SJCRH30 (cell line): ENCODE results near the gene CA7. TPM values are rescaled to one million over a fixed set of nuclear protein-coding genes. Genes with fewer than 3 reads are reported as not detected.

Experiments used
- DNase-seq, 2 experiments: peaks; one replicate each; pipeline ENCODE4 v3.0.0-alpha.2; 2015 to 2020
- H3K27ac ChIP-seq: fragments of 250-450 bp; sonication (Bioruptor Pico); 2 replicates; pipeline ENCODE4 v1.5.1; 2020; ENCODE audit warnings: mild to moderate bottlenecking, moderate library complexity
- H3K27me3 ChIP-seq: fragments of 250-450 bp; sonication (Bioruptor Pico); 2 replicates; pipeline ENCODE4 v1.5.1; 2020; ENCODE audit warnings: mild to moderate bottlenecking, moderate library complexity
- H3K36me3 ChIP-seq: fragments of 250-450 bp; sonication (Bioruptor Pico); 2 replicates; pipeline ENCODE4 v1.5.1; 2020; ENCODE audit warnings: mild to moderate bottlenecking, moderate library complexity
- H3K4me1 ChIP-seq: fragments of 250-450 bp; sonication (Bioruptor Pico); 2 replicates; pipeline ENCODE4 v1.5.1; 2020; ENCODE audit warnings: mild to moderate bottlenecking, moderate library complexity
- H3K4me3 ChIP-seq: fragments of 250-450 bp; sonication (Bioruptor Pico); 2 replicates; pipeline ENCODE4 v1.5.1; 2020; ENCODE audit warnings: mild to moderate bottlenecking, moderate library complexity
- H3K9me3 ChIP-seq: fragments of 250-450 bp; sonication (Bioruptor Pico); replicated peaks from 2 replicates; pipeline ENCODE4 v1.5.1; 2020; ENCODE audit warnings: mild to moderate bottlenecking, moderate library complexity
- total RNA-seq: library from RNA; depleted of rRNA; stranded (reverse); fragments of >200 nt; shearing (Covaris generic); gene quantifications from 2 replicates; pipeline ENCODE4 v1.2.3, GENCODE V29; 2014; rRNA removed

CA7 gene
- total RNA-seq, 1 experiment from 2014 or later, result not detected

DNA sequence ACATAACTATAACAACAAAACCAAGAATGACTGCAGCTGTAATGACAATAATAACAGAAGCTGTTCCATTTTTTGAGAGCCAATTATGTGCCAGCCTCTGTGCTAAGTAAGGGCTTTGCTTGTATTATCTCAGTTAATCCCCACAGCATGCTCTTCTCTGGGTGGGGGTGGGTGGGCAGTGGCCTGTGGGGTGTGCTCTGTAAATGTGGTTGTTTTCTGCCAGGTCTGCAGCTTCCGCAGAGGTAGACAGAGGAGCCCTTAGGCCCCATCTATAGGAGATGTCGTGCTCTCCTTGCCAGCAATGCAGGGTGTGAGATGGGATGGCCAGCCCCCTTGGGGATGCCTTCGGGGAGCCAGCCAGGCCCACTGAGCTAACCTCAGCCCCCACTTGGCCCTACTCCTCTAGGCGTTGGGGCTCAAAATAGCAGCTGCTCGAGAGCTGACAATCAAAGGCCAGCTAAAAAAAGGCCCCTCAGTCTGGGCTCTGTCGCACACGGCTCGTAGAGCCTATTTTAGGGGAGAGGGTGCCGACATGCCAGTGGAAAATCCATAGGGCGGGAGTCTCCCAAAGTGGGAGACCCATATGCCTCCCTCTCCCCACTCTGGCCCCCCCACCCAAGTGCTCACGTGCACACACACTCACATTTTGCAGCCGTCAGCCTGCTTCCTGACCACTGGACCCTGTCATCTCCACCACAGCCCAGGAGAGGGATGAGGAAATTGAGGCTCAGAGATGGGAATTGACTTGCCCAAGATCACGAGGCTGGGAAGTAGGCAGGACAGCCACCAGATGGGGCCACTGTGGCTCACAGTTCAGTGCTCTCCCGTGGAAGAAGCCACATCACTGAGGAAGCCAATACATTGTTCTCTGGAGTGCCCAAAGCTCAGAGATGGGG, 58.7 kb downstream of the CA7 start:
- Histone ChIP-seq H3K36me3 (no peaks in the 10 kb centered on the region), H3K4me3 (no peak overlapping the region), H3K27ac (no peak overlapping the region), H3K27me3 (no peaks in the 10 kb centered on the region), H3K9me3 (no peaks in the 10 kb centered on the region), H3K4me1 (peaks cover 29% of the 10 kb centered on the region)
- DNase-seq, result peak; percentile 50 to 56

Other genes with a start within 250 kb of the CA7 start
- gene CMTM3, start 239.7 kb upstream of the CA7 start, total RNA-seq, result 52.8 and 53.9 TPM in 2 replicates
- gene CMTM4, start 147.7 kb upstream of the CA7 start, total RNA-seq, result 27.3 and 29.4 TPM in 2 replicates
- gene DYNC1LI2, start 92.8 kb upstream of the CA7 start, total RNA-seq, result 131 and 158 TPM in 2 replicates
- not detected in 2 replicates for gene TERB1, start 42.8 kb upstream of the CA7 start, total RNA-seq
- 168 and 195 TPM in 2 replicates for gene NAE1, start 13.4 kb upstream of the CA7 start, total RNA-seq
- 13.8 and 18.1 TPM in 2 replicates for gene PDP2, start 36.1 kb downstream of the CA7 start, total RNA-seq
- gene CDH16, start 74.5 kb downstream of the CA7 start, total RNA-seq, result not detected in 2 replicates
- 0.30 and 0.49 TPM in 2 replicates for gene RRAD, start 81.1 kb downstream of the CA7 start, total RNA-seq
- 135 and 146 TPM in 2 replicates for gene CIAO2B, start 90.0 kb downstream of the CA7 start, total RNA-seq
- gene CES2, start 91.1 kb downstream of the CA7 start, total RNA-seq, result 25.2 and 25.7 TPM in 2 replicates
- gene CES3, start 116.9 kb downstream of the CA7 start, total RNA-seq, result 0.08 TPM in 2 replicates
- gene CES4A, start 144.2 kb downstream of the CA7 start, total RNA-seq, result not detected in 2 replicates
- 136 and 151 TPM in 2 replicates for gene CBFB, start 184.7 kb downstream of the CA7 start, total RNA-seq